Endothelial cell of umbilical vein (primary cell): ENCODE data around the gene AGT. TPM values are rescaled to one million over a fixed set of nuclear protein-coding genes. Genes with fewer than 3 reads are reported as not detected.

Source experiments
- BruUV-seq: library from RNA; stranded (reverse); fragments of 400-500 nt; replicated peaks from 2 replicates; lab custom pipeline; 2021; lab: Mats Ljungman, UMichigan
- CTCF ChIA-PET: fragments of 300-600, 350-600 bp; sonication (Branson Sonifier 250); formaldehyde crosslinking; loops from one replicate; lab custom pipeline; 2021; ENCODE audit warnings: antibody characterized with exemption, inconsistent platforms; lab: Charles Lee
- POLR2A ChIA-PET: fragments of 300-600, 350-600 bp; sonication (Branson Sonifier 250); formaldehyde crosslinking; loops from one replicate; lab custom pipeline; 2021; ENCODE audit warnings: antibody characterized with exemption, inconsistent platforms; lab: Charles Lee
- DNase-seq: peaks from one replicate; pipeline ENCODE4 v3.0.0-alpha.2; 2011; ENCODE audit warnings: low read depth, low spot score
- FAIRE-seq: peaks from 2 replicates; lab custom pipeline; 2011; peaks lifted over from hg19 to GRCh38; lab: Jason Lieb, UNC
- H2AFZ ChIP-seq: 2 replicates; pipeline ENCODE4 v1.6.0; 2012; ENCODE audit warnings: low read depth, low read length, control low read depth, inconsistent platforms
- H3K27ac ChIP-seq: 2 replicates; pipeline ENCODE4 v1.5.1; 2011; ENCODE audit warnings: low read depth, mild to moderate bottlenecking, control low read depth, low read length, moderate library complexity; ENCODE audit not compliant: insufficient read depth
- H3K27me3 ChIP-seq, 2 experiments: 2 replicates each; pipeline versions ENCODE4 v1.6.0 to v1.6.1; 2011; ENCODE audit warnings: low read length in 2 of 2, mixed read lengths in 1 of 2; ENCODE audit not compliant: control insufficient read depth in 2 of 2, insufficient read depth in 2 of 2
- H3K36me3 ChIP-seq, 2 experiments: 2 replicates in 1 of 2; 3 replicates in 1 of 2; pipeline ENCODE4 v1.5.1; 2011; ENCODE audit warnings: low read length in 2 of 2, mild to moderate bottlenecking in 1 of 2, moderate library complexity in 1 of 2; ENCODE audit not compliant: control insufficient read depth in 2 of 2, insufficient read depth in 2 of 2; ENCODE audit errors: extremely low read depth in 1 of 2
- H3K4me1 ChIP-seq: 3 replicates; pipeline ENCODE4 v1.5.1; 2011; ENCODE audit warnings: mild to moderate bottlenecking, low read length; ENCODE audit not compliant: control insufficient read depth, insufficient read depth; ENCODE audit errors: extremely low read depth
- H3K4me2 ChIP-seq: 2 replicates; pipeline ENCODE4 v1.6.1; 2011; ENCODE audit warnings: low read length, control low read depth, mixed read lengths; ENCODE audit not compliant: insufficient read depth
- H3K4me3 ChIP-seq, 3 experiments: fragments of 200-600 bp in 1 of 3; sonication (generic), shearing (Covaris generic) in 1 of 3; replicated peaks in 1 of 3; 2 replicates each; pipeline ENCODE4 v1.5.1; 2011 to 2016; ENCODE audit warnings: control low read depth in 3 of 3, low read length in 3 of 3, mild to moderate bottlenecking in 2 of 3, inconsistent platforms in 1 of 3, low read depth in 1 of 3, moderate library complexity in 1 of 3; ENCODE audit not compliant: insufficient read depth in 1 of 3
- H3K79me2 ChIP-seq: 2 replicates; pipeline ENCODE4 v1.6.0; 2012; ENCODE audit warnings: low read length, inconsistent platforms; ENCODE audit not compliant: control insufficient read depth, insufficient read depth
- H3K9ac ChIP-seq: replicated peaks from 2 replicates; pipeline ENCODE3; 2011; ENCODE audit warnings: low read length, control low read depth; ENCODE audit not compliant: insufficient read depth; ENCODE audit errors: extremely low read depth
- H3K9me1 ChIP-seq: replicated peaks from 3 replicates; pipeline ENCODE4 v1.6.0; 2011; ENCODE audit warnings: mild to moderate bottlenecking, low read length; ENCODE audit not compliant: control insufficient read depth, insufficient read depth; ENCODE audit errors: extremely low read depth
- H3K9me3 ChIP-seq: replicated peaks from 2 replicates; pipeline ENCODE4 v1.5.1; 2012; ENCODE audit warnings: low read length, inconsistent platforms; ENCODE audit not compliant: control insufficient read depth, insufficient read depth
- H4K20me1 ChIP-seq: replicated peaks from 2 replicates; pipeline ENCODE3; 2011; ENCODE audit warnings: mild to moderate bottlenecking, low read length; ENCODE audit not compliant: control insufficient read depth, insufficient read depth; ENCODE audit errors: extremely low read depth
- CTCF ChIP-seq, 2 donors: IDR thresholded peaks; 1 replicate in 1 of 2; 2 replicates in 1 of 2; pipeline ENCODE4 v1.5.1; 2011; ENCODE audit warnings: low read length in 2 of 2, mild to moderate bottlenecking in 2 of 2, moderate library complexity in 2 of 2, control low read depth in 1 of 2, inconsistent platforms in 1 of 2, low read depth in 1 of 2; ENCODE audit not compliant: insufficient read depth in 1 of 2; ENCODE audit errors: extremely low read depth in 1 of 2
- EZH2 ChIP-seq: IDR thresholded peaks from 2 replicates; pipeline ENCODE4 v1.6.1; 2012; ENCODE audit warnings: borderline replicate concordance, low read depth, mild to moderate bottlenecking, moderate library complexity, low read length, inconsistent platforms; ENCODE audit not compliant: severe bottlenecking
- FOS ChIP-seq: IDR thresholded peaks from 2 replicates; pipeline ENCODE4 v1.6.1; 2011; ENCODE audit warnings: mild to moderate bottlenecking, low read length, moderate library complexity, borderline replicate concordance; ENCODE audit not compliant: insufficient read depth
- GATA2 ChIP-seq: IDR thresholded peaks from 2 replicates; pipeline ENCODE4 v1.7.0; 2011; ENCODE audit warnings: low read depth, mild to moderate bottlenecking, moderate library complexity, mixed read lengths, low read length; ENCODE audit not compliant: insufficient read length, insufficient read depth
- JUN ChIP-seq: IDR thresholded peaks from 2 replicates; pipeline ENCODE4 v1.6.1; 2011; ENCODE audit warnings: borderline replicate concordance, low read depth; ENCODE audit not compliant: insufficient read length, insufficient read depth
- MAX ChIP-seq: IDR thresholded peaks from 2 replicates; pipeline ENCODE4 v1.6.1; 2011; ENCODE audit not compliant: insufficient read depth, insufficient read length
- MYC ChIP-seq: IDR thresholded peaks from one replicate; pipeline ENCODE4 v1.6.1; 2011; ENCODE audit warnings: mild to moderate bottlenecking, low read depth, low read length
- POLR2A ChIP-seq: IDR thresholded peaks from 2 replicates; pipeline ENCODE4 v1.6.1; 2012; ENCODE audit warnings: low read depth, mild to moderate bottlenecking, control low read depth, low read length
- POLR2AphosphoS5 ChIP-seq: IDR thresholded peaks from 2 replicates; pipeline ENCODE4 v1.6.1; 2012; ENCODE audit warnings: low read depth, mild to moderate bottlenecking, control low read depth, low read length, moderate library complexity; ENCODE audit not compliant: insufficient read depth
- dilution Hi-C: fragments of 300-500 bp; cut with MboI; formaldehyde crosslinking; loops from one replicate; pipeline ENCODE4 v1.15.0; 2019; ENCODE audit warnings: low sequenced_read_pairs; ENCODE audit not compliant: extremely low pct_ligation_motif_present
- intact Hi-C: fragments of 100-400 bp; cut with micrococcal nuclease; formaldehyde crosslinking; loops from one replicate; pipeline ENCODE4 v1.10.0; 2022
- polyA plus RNA-seq, 4 experiments: library from polyadenylated mRNA; depleted of rRNA in 3 of 4; stranded (reverse) in 3 of 4; unstranded in 1 of 4; fragments of >200 nt; gene quantifications; 2 replicates each; pipeline versions ENCODE4 v1.2.1 to v1.2.3, GENCODE V29; 2011 to 2012; ENCODE audit warnings: missing spikeins in 1 of 4
- total RNA-seq: library from RNA; stranded (reverse); gene quantifications from 2 replicates; pipeline ENCODE4 v1.2.3, GENCODE V29; 2021

Gene AGT
- total and polyA plus RNA-seq, 2 donors (not counting 3 experiments of a cell fraction or from before 2014, with no cell fraction given): not detected

GRCh38 chr1:230739564-230740290, 25.8 kb upstream of the AGT start:
- Histone ChIP-seq H3K4me2 (no peak overlapping the region), H3K9ac (no peak overlapping the region), H2AFZ (no peak overlapping the region), H3K4me3 (no peak overlapping the region), H3K27ac (no peak overlapping the region), H3K9me1 (no peaks in the 10 kb centered on the region), H3K9me3 (no peaks in the 10 kb centered on the region), H3K4me1 (no peaks in the 10 kb centered on the region), H4K20me1 (no peaks in the 10 kb centered on the region), H3K79me2 (no peaks in the 10 kb centered on the region), H3K27me3 (no peaks in the 10 kb centered on the region), H3K36me3 (no peaks in the 10 kb centered on the region)
- BruUV-seq: no TSS peak
- POLR2A ChIA-PET: no interaction called here
- CTCF ChIA-PET: no interaction called here
- FAIRE-seq (no peak), DNase-seq (no peak)
- dilution Hi-C loops (no loop called here), intact Hi-C loops (no loop called here)
- TF ChIP-seq GATA2: no peak
- no peak for TF ChIP-seq MAX
- no peak for TF ChIP-seq POLR2A
- TF ChIP-seq JUN: no peak
- no peak for TF ChIP-seq POLR2AphosphoS5
- no peak for TF ChIP-seq EZH2
- no peak for TF ChIP-seq CTCF (IDR thresholded peaks at IDR 0.05; ENCODE audit: extremely low read depth in 1 of 2, insufficient read depth in 1 of 2, low read depth in 1 of 2, low read length in 2 of 2)
- no peak for TF ChIP-seq MYC
- TF ChIP-seq FOS: no peak
